Measurements from ENCODE around the gene COMMD3.
"Not testable (repeated sequence)": the region's sequence is repeated elsewhere in the genome, so short reads cannot be mapped to it uniquely, and the experiment has no call there.

COMMD3 gene

GRCh38 chr10:22316286-22317075 is at the start of gene COMMD3:
Gene COMMD3 (plus strand): TSS chr10:22316388. CDS start chr10:22316418, 30 bp downstream.
- in situ Hi-C loops (cut with HindIII; ENCODE audit: low sequenced_read_pairs) = no loop called here

- in situ Hi-C loops (cut with HindIII; ENCODE audit: low sequenced_read_pairs) = no loop called here
Observed at GRCh38 chr10:22268503-22268902, 47.7 kb upstream of the COMMD3 start.

DNA sequence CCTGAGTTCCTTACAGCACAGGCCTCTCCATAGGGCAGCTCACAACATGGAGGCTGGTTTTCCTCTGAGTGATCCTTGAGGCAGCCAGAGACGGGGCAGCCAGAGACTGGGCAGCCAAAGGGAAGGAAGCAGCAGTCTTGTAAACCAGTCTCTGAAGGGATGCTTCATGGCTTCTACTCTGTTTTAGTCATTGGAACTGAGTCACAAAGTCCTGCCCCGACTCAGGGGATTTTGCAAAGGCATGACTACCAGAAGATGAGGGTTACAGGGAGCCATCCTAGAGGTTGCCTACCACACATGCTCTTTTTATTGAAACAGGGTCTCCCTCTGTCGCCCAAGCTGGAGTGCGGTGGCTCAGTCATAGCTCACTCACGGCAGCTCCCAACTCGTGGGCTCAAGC is 44.4 kb upstream of the COMMD3 start:
- in situ Hi-C loops (cut with HindIII; ENCODE audit: low sequenced_read_pairs) = no loop called here

DNA sequence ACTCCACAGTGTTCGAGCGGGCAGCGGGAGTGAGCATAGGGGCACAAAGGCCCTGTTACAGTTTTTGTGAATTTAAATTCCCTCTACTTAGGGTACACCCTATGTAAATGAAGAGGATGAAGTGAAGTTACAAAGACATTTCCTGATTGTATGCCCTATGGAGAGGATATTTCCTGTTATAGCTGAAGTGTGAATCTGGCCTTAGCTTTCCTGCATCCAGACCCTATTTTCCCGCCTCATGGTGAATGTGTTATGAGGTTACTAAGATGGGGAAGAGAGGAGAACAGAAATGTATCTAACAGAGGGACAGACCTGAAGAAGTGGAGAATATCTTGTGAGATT is 37.8 kb upstream of the COMMD3 start:
- in situ Hi-C loops (cut with HindIII; ENCODE audit: low sequenced_read_pairs) = no loop called here

DNA sequence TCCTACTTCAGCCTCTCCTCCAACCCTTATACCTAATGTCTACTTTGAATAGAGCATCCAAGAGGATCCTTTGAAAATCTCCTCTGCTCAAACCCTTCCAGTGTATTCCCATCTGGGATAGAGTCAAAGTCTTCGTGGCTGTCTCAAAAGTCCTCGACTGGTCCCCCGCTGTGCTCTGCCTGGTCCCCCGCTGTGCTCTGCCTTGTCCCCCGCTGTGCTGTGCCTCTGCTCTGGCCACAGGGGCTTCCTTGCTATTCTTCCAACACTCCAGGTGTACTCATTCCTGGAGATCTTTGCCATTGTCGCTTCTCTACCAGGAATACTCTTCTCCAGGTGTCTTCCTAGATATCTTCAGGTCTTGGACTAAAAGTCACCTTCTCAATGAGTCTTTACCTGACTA is 36.1 kb upstream of the COMMD3 start:
- in situ Hi-C loops (cut with HindIII; ENCODE audit: low sequenced_read_pairs) = no loop called here

DNA sequence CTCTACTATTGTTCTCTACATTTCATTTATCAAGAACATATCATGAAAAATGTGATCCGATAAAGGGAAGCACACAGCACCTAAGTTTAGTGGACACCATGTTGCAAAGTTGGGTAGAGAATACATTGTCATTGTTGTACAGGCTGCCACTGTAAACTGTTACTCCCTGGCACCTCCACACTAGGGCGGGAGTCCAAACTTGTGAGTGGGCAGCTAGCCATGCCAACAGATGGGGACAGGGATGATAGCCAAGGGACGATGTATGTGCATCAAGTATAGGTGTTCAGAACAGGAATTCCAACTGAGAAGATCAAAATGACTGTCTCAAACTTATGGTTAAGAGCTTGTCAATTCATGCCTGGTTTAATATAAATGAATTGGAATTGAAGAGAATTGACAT is 31.1 kb upstream of the COMMD3 start:
- in situ Hi-C loops (cut with HindIII; ENCODE audit: low sequenced_read_pairs) = no loop called here

DNA sequence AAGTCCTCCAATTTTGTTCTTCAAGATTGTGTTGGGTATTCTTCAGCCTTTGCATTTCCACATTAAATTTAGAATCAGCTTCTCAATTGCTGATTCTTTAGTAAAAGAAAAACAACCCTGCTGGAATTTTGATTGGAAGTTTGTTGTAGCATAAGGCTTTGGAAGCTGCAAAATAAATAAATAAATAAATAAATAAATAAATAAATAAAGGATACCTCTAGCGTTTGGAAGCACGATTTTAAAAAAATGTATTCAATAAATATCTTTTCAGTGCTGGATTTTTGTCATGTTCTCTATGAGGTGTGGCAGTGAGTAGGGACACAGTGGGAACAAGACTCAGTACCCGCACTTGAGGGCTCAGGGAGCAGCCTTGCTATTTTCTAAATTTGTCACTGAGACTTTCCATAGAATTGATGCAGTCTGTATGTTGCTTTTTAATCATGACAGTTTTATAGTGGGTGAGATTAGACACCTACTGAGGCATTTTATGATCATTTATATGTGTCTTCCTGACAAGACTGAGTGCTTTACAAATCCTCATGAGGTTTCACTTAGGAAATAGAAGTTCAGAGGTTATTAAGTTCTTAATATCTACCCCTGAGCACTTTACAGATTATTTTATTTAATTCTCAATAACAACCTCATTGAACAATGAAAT is 22.3 kb upstream of the COMMD3 start:
- in situ Hi-C loops (cut with HindIII; ENCODE audit: low sequenced_read_pairs) = no loop called here

GRCh38 chr10:22294694-22295093 is 21.5 kb upstream of the COMMD3 start:
- in situ Hi-C loops (cut with HindIII; ENCODE audit: low sequenced_read_pairs) = no loop called here

GRCh38 chr10:22301193-22301592 is 15.0 kb upstream of the COMMD3 start:
- in situ Hi-C loops (cut with HindIII; ENCODE audit: low sequenced_read_pairs) = no loop called here

DNA sequence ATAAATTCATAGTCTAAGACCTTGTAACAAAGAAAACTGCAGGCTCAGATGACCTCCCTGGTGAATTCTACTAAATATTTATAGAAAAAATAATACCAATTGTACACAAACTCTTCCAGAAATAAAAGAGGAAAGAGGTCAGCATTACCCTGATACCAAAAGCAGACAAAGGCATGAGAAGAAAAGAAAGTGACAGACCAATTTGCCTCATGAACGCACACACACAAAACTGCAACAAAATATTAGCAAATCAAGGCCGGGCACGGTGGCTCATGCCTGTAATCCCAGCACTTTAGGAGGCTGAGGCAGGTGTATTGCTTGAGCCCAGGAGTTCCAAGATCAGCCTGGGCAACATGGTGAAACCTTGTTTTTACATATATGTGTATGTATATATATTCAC is 12.7 kb upstream of the COMMD3 start:
- in situ Hi-C loops (cut with HindIII; ENCODE audit: low sequenced_read_pairs) = no loop called here

GRCh38 chr10:22305721-22306120 is 10.5 kb upstream of the COMMD3 start:
- in situ Hi-C loops (cut with HindIII; ENCODE audit: low sequenced_read_pairs) = no loop called here

DNA sequence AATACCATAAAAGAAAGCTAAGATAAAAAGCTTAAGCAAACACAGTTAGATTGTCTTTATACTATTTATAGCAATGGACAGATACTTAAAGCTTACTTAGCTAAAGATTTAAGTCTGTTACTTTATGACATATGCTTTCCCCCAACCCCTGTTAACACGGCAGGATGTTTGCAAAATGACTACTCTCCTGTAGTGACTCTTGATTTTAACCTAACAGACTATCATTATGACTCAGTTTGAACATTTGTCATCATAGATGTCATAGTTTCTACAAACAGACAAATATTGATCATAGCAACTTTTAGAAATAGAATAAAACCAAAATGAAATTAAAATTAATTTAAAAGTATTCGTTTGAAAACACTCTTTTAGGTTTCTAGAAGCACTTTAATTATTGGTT is 7.8 kb upstream of the COMMD3 start:
- in situ Hi-C loops (cut with HindIII; ENCODE audit: low sequenced_read_pairs) = no loop called here

DNA sequence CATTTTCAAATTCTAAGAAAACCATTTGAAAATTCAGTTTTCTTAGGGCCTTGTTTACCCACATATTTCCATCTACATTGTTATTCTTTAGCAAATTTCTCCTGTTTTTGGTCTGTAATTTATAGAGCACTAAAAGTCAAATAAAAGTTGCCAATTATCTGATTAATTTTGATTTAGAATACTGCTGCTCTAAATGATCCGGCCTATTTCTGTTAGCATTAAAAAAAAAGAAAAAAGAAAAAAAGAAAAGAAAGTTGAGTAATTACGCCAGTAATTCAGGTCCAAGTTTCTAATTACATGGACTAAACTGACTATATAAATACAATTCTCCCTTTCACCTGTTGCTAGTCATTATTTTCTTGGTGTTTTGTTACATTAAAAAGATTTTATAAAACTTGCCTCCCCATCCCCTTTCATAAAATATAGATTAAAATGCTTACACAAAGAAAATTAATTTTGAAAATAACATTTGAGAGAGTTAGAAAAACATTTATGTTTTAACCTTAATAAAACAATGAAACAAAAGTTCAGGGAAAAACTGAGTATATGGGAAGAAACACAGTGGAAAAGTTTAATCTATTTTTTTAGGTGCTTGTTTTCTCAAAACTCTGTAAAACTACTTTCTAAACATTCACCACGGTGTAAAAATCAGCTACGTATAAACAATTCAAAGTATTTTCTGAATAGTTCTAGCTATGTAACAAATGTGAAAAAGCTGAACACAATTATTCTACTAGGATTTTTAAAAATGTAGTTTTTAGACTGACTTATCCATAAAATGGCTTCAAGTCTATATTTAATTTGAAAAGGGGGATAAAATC is 6.8 kb upstream of the COMMD3 start:
- in situ Hi-C loops (cut with HindIII; ENCODE audit: low sequenced_read_pairs) = no loop called here

DNA sequence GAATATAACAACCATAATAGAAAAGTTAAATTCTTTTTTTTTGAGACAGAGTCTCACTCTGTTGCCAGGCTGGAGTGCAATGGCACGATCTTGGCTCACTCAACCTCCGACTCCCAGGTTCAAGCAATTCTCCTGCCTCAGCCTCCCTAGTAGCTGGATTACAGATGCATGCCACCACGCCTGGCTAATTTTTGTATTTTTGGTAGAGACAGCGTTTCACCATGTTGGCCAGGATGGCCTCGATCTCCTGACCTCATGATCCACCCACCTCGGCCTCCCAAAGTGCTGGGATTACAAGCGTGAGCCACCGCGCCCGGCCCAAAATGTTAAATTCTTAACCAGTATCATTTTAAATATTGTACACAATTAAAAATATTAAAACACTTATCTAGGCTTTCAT is 6.2 kb upstream of the COMMD3 start:
- in situ Hi-C loops (cut with HindIII; ENCODE audit: low sequenced_read_pairs) = not testable (repeated sequence)

- in situ Hi-C loops (cut with HindIII; ENCODE audit: low sequenced_read_pairs) = no loop called here
Observed at GRCh38 chr10:22310928-22311327, 5.3 kb upstream of the COMMD3 start.

GRCh38 chr10:22314852-22315251 is 1.3 kb upstream of the COMMD3 start:
- in situ Hi-C loops (cut with HindIII; ENCODE audit: low sequenced_read_pairs) = no loop called here

DNA sequence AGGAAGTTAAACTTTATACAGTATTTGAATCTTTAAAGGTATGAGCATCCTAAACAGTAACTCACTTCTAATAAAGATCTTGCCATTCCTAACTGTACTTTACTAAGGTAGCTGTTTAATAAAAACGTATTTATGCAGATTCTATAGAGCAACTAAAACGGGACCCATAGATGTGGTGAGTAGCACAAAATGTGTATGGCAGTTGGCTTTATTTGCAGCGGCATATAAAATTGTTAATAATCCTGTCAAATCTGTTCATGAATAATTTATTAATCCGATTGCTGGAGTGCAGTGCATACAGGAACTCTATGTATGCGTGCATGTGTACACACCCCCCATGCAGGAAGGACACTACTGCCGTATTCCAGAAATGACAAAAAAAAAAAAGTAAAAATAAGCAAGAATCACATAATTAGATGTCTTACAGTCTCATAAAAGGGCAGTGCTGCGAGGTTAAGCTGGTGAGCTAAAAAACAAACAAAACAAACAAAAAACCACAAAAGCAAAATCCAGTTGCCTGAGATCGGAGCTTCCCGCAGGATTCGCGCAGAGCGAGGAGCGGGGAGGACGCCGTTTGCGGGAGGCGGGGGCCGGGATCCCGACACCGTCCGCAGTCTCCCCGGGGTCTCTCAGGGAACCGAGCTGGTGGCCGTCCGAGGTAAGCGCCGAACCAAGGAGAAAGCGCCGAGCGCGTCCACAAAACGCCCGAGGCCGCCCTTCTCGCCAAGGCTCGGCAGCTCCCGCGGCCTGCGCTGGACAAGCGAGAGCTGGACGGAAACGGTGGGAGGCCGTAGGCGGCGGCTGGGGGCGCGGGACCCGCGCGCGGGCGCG is 518 bp upstream of the COMMD3 start:
- in situ Hi-C loops (cut with HindIII; ENCODE audit: low sequenced_read_pairs) = no loop called here

GRCh38 chr10:22317076-22317370 is 835 bp downstream of the COMMD3 start:
- in situ Hi-C loops (cut with HindIII; ENCODE audit: low sequenced_read_pairs) = no loop called here

DNA sequence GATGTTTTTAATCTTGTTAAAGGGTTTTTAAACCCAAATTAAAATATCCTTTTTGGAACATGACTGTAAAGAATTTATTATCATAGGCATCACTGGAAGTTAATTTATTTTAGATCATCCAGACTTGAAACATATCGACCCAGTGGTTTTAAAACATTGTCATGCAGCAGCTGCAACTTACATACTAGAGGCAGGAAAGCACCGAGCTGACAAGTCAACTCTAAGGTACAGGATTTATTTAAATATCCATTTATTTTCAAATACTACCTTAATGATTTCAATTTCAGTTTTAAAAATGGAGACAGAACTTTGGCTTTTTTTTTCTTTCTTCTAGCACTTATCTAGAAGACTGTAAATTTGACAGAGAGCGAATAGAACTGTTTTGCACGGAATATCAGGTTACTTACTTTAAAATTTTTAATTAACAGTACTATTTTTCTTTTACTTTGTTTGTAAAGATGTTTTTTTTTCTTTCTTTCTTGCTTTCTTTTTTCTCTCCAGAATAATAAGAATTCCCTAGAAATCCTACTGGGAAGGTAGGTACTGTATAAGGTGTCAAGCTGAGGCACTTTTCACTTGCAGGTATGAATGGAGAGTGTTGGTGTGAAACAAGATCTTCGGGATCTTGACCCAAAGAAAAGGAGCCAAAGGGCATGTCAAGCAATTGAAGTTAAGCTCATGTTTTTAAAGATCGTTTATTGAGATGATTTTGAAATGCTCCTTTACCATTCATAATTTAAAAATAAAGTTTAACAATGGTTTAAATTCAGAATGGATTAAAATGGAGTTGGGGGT is 1.8 kb downstream of the COMMD3 start:
- in situ Hi-C loops (cut with HindIII; ENCODE audit: low sequenced_read_pairs) = no loop called here

DNA sequence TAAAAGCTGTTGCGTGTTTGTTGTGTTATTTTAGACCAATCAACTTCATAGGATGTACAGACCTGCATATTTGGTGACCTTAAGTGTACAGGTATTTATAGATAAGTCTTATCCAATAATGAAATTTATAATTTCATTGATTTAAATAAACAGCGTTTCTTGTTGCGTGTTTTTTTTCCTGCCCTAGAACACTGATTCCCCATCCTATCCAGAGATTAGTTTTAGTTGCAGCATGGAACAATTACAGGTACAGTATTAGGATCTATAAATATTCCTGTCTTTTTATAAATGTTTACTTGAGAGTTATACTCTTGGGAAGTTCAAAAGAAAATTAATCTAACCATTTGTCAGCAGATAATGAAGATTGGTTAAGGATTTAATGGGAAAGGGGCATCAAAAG is 2.6 kb downstream of the COMMD3 start:
- in situ Hi-C loops (cut with HindIII; ENCODE audit: low sequenced_read_pairs) = no loop called here
